Natural killer cell (primary cell): ENCODE measurements around the gene TCERG1L. TPM values are rescaled to one million over a fixed set of nuclear protein-coding genes. Genes with fewer than 3 reads are reported as not detected.
"Not testable (repeated sequence)": the region's sequence is repeated elsewhere in the genome, so short reads cannot be mapped to it uniquely, and the experiment has no call there.

Experiments used
- ATAC-seq, 3 donors: fragments of 150-1000 bp in 2 of 3; fragments of 200-7000 bp in 1 of 3; cut with Tn5 transposase; 1 replicate in 1 of 3; 2 replicates in 2 of 3; pipeline ENCODE4 v1.10.0; 2021; ENCODE audit warnings: mild to moderate bottlenecking in 2 of 3, moderate library complexity in 2 of 3
- DNase-seq, 2 donors: peaks; one replicate each; pipeline versions ENCODE4 v3.0.0 to v3.0.0-alpha.2; 2013 to 2021; ENCODE audit warnings: mixed read lengths in 1 of 2
- H3K27ac ChIP-seq: one replicate; pipeline ENCODE4 v1.5.1; 2013; ENCODE audit warnings: mild to moderate bottlenecking, low read length
- H3K27me3 ChIP-seq: one replicate; pipeline ENCODE4 v1.6.1; 2013; ENCODE audit warnings: low read length; ENCODE audit not compliant: control insufficient read depth, insufficient read depth
- H3K36me3 ChIP-seq: one replicate; pipeline ENCODE4 v1.6.1; 2013; ENCODE audit warnings: low read length; ENCODE audit not compliant: control insufficient read depth, insufficient read depth
- H3K4me1 ChIP-seq: one replicate; pipeline ENCODE4 v1.6.1; 2013; ENCODE audit warnings: low read length; ENCODE audit not compliant: control insufficient read depth, insufficient read depth
- H3K4me3 ChIP-seq: one replicate; pipeline ENCODE4 v1.5.1; 2013; ENCODE audit warnings: low read length
- H3K9me3 ChIP-seq: one replicate; pipeline ENCODE4 v1.6.1; 2013; ENCODE audit warnings: low read length; ENCODE audit not compliant: control insufficient read depth, insufficient read depth
- H3K27ac Mint-ChIP-seq, 2 donors: one replicate each; pipeline ENCODE4 v1.8.0; 2022; ENCODE audit warnings: mild to moderate bottlenecking in 2 of 2, mixed read lengths in 2 of 2, moderate library complexity in 1 of 2
- H3K27me3 Mint-ChIP-seq, 2 donors: one replicate each; pipeline ENCODE4 v1.8.0; 2022; ENCODE audit warnings: low read depth in 2 of 2, mixed read lengths in 2 of 2
- H3K36me3 Mint-ChIP-seq: one replicate; pipeline ENCODE4 v1.8.0; 2022; ENCODE audit warnings: mixed read lengths
- H3K4me1 Mint-ChIP-seq, 2 donors: one replicate each; pipeline ENCODE4 v1.8.0; 2022; ENCODE audit warnings: mixed read lengths in 2 of 2
- H3K4me3 Mint-ChIP-seq: one replicate; pipeline ENCODE4 v1.8.0; 2022; ENCODE audit warnings: mild to moderate bottlenecking, moderate library complexity, mixed read lengths
- H3K9me3 Mint-ChIP-seq, 2 donors: one replicate each; pipeline ENCODE4 v1.8.0; 2022; ENCODE audit warnings: mixed read lengths in 2 of 2
- CTCF ChIP-seq: fragments of 200-600 bp; IDR thresholded peaks from one replicate; pipeline ENCODE4 v1.8.0; 2022; ENCODE audit warnings: antibody characterized with exemption
- WGBS: methylation state at CpG from one replicate; pipeline ENCODE4 v1.1.7; 2013; ENCODE audit warnings: missing lambda C conversion rate; ENCODE audit not compliant: insufficient coverage; 5-methylcytosine and 5-hydroxymethylcytosine counted together
- intact Hi-C: fragments of 100-400 bp; cut with micrococcal nuclease; formaldehyde crosslinking; loops from one replicate; pipeline ENCODE4 v1.14.2; 2022
- total RNA-seq, 4 donors: library from RNA; stranded (reverse); fragments of 120-200 nt in 1 of 4; gene quantifications; one replicate each; pipeline versions ENCODE4 v1.2.3 to v1.2.4, GENCODE V29; 2013 to 2022

TCERG1L gene
- total RNA-seq, 3 donors from 2014 or later (not counting 1 experiment from before 2014, with no cell fraction given), result 0.48 TPM; not detected in 2

GRCh38 chr10:131237991-131238651 lies 73.4 kb downstream of the TCERG1L start:
- peaks cover 7 to 9% of the 10 kb centered on the region in 2 donors for H3K27me3 Mint-ChIP-seq
- no peaks in the 10 kb centered on the region for H3K4me1 Mint-ChIP-seq
- no peaks in the 10 kb centered on the region for H3K9me3 Mint-ChIP-seq
- 78% methylated on average over 20 of the region's 20 CpGs for WGBS
- Histone ChIP-seq H3K9me3 (no peaks in the 10 kb centered on the region), H3K27ac (no peak overlapping the region), H3K36me3 (no peaks in the 10 kb centered on the region), H3K4me3 (no peak overlapping the region), H3K27me3 (no peaks in the 10 kb centered on the region), H3K4me1 (no peaks in the 10 kb centered on the region)
- DNase-seq, result no peak
- no peaks in the 10 kb centered on the region for H3K36me3 Mint-ChIP-seq
- H3K4me3 Mint-ChIP-seq, result no peak overlapping the region
- TF ChIP-seq CTCF, result no peak
- intact Hi-C loops, result no loop called here
- no peak overlapping the region for H3K27ac Mint-ChIP-seq
- no peak for ATAC-seq

GRCh38 chr10:131234606-131235005 lies 76.9 kb downstream of the TCERG1L start:
- H3K4me3 Mint-ChIP-seq, result not testable (repeated sequence)

GRCh38 chr10:131233611-131234258 lies 77.8 kb downstream of the TCERG1L start:
- intact Hi-C loops, result no loop called here

More at GRCh38 chr10:131234606-131235005, 76.9 kb downstream of the TCERG1L start:
- H3K36me3 ChIP-seq, H3K4me1 Mint-ChIP-seq, ATAC-seq, H3K27ac Mint-ChIP-seq, H3K27ac ChIP-seq, H3K4me1 ChIP-seq, H3K27me3 ChIP-seq, H3K4me3 ChIP-seq, H3K9me3 ChIP-seq, H3K27me3 Mint-ChIP-seq, H3K9me3 Mint-ChIP-seq, H3K36me3 Mint-ChIP-seq, DNase-seq, intact Hi-C loops: not testable (repeated sequence)
- 91% methylated on average over 13 of the region's 13 CpGs for WGBS

More at GRCh38 chr10:131233611-131234258, 77.8 kb downstream of the TCERG1L start:
- Histone ChIP-seq H3K27me3 (no peaks in the 10 kb centered on the region), H3K27ac (no peak overlapping the region), H3K4me1 (no peaks in the 10 kb centered on the region), H3K4me3 (no peak overlapping the region), H3K9me3 (no peaks in the 10 kb centered on the region), H3K36me3 (no peaks in the 10 kb centered on the region)
- H3K4me3 Mint-ChIP-seq, result no peak overlapping the region
- no peaks in the 10 kb centered on the region for H3K4me1 Mint-ChIP-seq
- H3K27me3 Mint-ChIP-seq, result no peaks in the 10 kb centered on the region
- WGBS, result 80% methylated on average over 6 of the region's 7 CpGs
- no peak for TF ChIP-seq CTCF
- ATAC-seq, result no peak
- DNase-seq, result no peak
- H3K36me3 Mint-ChIP-seq, result no peaks in the 10 kb centered on the region
- H3K9me3 Mint-ChIP-seq, result no peaks in the 10 kb centered on the region
- no peak overlapping the region for H3K27ac Mint-ChIP-seq
